Measurements from ENCODE around the gene USP5.
"Not testable (repeated sequence)": the region's sequence is repeated elsewhere in the genome, so short reads cannot be mapped to it uniquely, and the experiment has no call there.

Gene USP5

DNA sequence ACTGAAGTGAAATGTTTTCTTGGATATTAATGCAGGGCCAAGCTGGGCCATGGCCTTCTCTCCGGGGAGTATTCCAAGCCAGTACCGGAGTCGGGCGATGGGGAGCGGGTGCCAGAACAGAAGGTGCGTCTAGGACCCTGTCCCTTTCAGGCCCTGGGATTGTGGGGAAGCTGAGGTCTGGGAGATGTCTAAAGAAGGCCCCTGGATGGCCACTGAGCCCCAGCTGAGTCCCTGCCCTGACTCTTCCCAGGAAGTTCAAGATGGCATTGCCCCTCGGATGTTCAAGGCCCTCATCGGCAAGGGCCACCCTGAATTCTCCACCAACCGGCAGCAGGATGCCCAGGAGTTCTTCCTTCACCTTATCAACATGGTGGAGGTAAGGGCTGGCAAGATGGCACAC, 8.2 kb downstream of the USP5 start:
- H3K27ac ChIP-seq (ENCODE audit: low read length) = no peak overlapping the region
- H3K4me1 ChIP-seq (ENCODE audit: control insufficient read depth in 1 of 2, insufficient read depth in 2 of 2, low read length in 2 of 2) = no peaks in the 10 kb centered on the region
- no peaks in the 10 kb centered on the region for H3K9me3 ChIP-seq (ENCODE audit: control insufficient read depth in 1 of 2, low read length in 2 of 2)
- H3K36me3 ChIP-seq (ENCODE audit: control insufficient read depth in 1 of 2, insufficient read depth in 2 of 2, low read length in 2 of 2) = peaks cover 73 to 96% of the 10 kb centered on the region in 2 donors
- no peak overlapping the region for H3K4me3 ChIP-seq (ENCODE audit: low read depth in 1 of 2, low read length in 2 of 2)
- H3K27me3 ChIP-seq (ENCODE audit: low read depth, low read length) = no peaks in the 10 kb centered on the region

DNA sequence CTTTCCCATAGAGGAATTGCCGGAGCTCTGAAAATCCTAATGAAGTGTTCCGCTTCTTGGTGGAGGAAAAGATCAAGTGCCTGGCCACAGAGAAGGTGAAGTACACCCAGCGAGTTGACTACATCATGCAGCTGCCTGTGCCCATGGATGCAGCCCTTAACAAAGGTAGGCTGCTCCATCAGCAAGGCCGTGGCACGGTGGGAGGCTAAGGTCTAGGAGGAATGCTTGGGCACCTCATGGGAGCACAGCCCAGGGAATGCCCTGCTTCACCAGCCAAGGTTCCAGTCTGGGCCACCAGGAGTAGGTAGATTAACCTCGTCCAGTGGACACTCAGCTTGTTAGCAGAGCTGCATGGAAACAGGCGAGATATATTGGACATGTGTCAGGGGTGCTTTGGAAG, 9.0 kb downstream of the USP5 start:
- no peaks in the 10 kb centered on the region for H3K4me1 ChIP-seq (ENCODE audit: control insufficient read depth in 1 of 2, insufficient read depth in 2 of 2, low read length in 2 of 2)
- no peak overlapping the region for H3K27ac ChIP-seq (ENCODE audit: low read length)
- H3K9me3 ChIP-seq (ENCODE audit: control insufficient read depth in 1 of 2, low read length in 2 of 2) = no peaks in the 10 kb centered on the region
- H3K36me3 ChIP-seq (ENCODE audit: control insufficient read depth in 1 of 2, insufficient read depth in 2 of 2, low read length in 2 of 2) = peaks cover 73 to 98% of the 10 kb centered on the region in 2 donors
- no peak overlapping the region for H3K4me3 ChIP-seq (ENCODE audit: low read depth in 1 of 2, low read length in 2 of 2)
- no peaks in the 10 kb centered on the region for H3K27me3 ChIP-seq (ENCODE audit: low read depth, low read length)

DNA sequence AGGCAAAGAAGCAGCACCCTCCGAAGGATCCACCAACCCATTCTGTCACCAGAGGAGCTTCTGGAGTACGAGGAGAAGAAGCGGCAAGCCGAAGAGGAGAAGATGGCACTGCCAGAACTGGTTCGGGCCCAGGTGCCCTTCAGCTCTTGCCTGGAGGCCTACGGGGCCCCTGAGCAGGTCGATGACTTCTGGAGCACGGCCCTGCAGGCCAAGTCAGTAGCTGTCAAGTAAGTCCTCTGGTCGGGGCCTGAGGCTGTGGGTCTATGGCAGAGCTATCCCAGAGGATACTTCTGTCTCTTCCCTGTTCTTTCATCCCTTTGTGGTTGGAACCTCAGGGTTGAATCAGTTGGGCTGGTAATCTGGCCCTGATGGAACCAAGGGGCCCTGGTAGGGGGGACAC, 9.4 kb downstream of the USP5 start:
- Histone ChIP-seq H3K9me3 (ENCODE audit: control insufficient read depth in 1 of 2, low read length in 2 of 2) (no peaks in the 10 kb centered on the region), H3K27ac (ENCODE audit: low read length) (no peak overlapping the region), H3K27me3 (ENCODE audit: low read depth, low read length) (no peaks in the 10 kb centered on the region), H3K36me3 (ENCODE audit: control insufficient read depth in 1 of 2, insufficient read depth in 2 of 2, low read length in 2 of 2) (peaks cover 69 to 97% of the 10 kb centered on the region in 2 donors), H3K4me1 (ENCODE audit: control insufficient read depth in 1 of 2, insufficient read depth in 2 of 2, low read length in 2 of 2) (no peaks in the 10 kb centered on the region), H3K4me3 (ENCODE audit: low read depth in 1 of 2, low read length in 2 of 2) (no peak overlapping the region)

DNA sequence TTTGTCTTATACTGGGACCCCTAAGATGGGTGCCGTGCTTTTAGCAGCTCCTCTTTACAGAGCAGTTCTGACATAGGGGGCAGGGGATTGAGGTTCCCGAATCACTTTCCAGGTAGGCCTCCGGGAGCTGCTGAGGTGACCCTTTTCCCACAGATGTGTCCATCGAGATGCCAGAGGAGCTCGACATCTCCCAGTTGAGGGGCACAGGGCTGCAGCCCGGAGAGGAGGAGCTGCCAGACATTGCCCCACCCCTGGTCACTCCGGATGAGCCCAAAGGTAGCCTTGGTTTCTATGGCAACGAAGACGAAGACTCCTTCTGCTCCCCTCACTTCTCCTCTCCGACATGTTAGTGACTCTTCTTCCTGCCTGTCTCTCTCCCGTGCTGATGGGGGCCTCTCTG, 11.1 kb downstream of the USP5 start:
- peaks cover 0 to 6% of the 10 kb centered on the region in 2 donors for H3K4me1 ChIP-seq (ENCODE audit: control insufficient read depth in 1 of 2, insufficient read depth in 2 of 2, low read length in 2 of 2)
- no peak overlapping the region for H3K4me3 ChIP-seq (ENCODE audit: low read depth in 1 of 2, low read length in 2 of 2)
- no peaks in the 10 kb centered on the region for H3K27me3 ChIP-seq (ENCODE audit: low read depth, low read length)
- H3K36me3 ChIP-seq (ENCODE audit: control insufficient read depth in 1 of 2, insufficient read depth in 2 of 2, low read length in 2 of 2) = peaks cover 53 to 80% of the 10 kb centered on the region in 2 donors
- H3K9me3 ChIP-seq (ENCODE audit: control insufficient read depth in 1 of 2, low read length in 2 of 2) = no peaks in the 10 kb centered on the region
- no peak overlapping the region for H3K27ac ChIP-seq (ENCODE audit: low read length)

DNA sequence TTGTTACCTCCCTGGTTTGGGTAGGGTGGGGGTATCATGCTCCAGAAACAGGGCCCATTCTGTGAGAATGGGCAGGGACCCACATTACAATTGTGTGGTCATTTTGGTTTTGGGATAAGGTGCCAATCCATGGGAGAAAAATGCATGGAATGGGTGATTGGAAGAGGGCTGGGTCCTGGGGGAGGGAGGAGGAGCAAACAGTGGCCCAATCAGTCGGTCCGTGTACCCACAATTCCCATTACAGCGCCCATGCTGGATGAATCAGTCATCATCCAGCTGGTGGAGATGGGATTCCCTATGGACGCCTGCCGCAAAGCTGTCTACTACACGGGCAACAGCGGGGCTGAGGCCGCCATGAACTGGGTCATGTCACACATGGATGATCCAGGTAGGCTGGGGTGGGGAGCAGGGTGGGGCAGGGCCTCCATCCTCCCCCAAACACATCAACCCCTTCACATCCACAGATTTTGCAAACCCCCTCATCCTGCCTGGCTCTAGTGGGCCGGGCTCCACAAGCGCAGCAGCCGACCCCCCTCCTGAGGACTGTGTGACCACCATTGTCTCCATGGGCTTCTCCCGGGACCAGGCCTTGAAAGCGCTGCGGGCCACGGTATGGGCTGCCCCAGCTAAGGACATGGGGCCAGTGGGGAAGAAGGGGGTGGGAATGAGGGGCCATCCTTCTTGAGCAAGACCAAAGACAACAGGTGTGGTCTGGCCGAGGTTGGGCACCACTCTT, 11.8 kb downstream of the USP5 start:
- no peak overlapping the region for H3K27ac ChIP-seq (ENCODE audit: low read length)
- H3K27me3 ChIP-seq (ENCODE audit: low read depth, low read length) = no peaks in the 10 kb centered on the region
- peaks cover 6 to 12% of the 10 kb centered on the region in 2 donors for H3K4me1 ChIP-seq (ENCODE audit: control insufficient read depth in 1 of 2, insufficient read depth in 2 of 2, low read length in 2 of 2)
- no peaks in the 10 kb centered on the region for H3K9me3 ChIP-seq (ENCODE audit: control insufficient read depth in 1 of 2, low read length in 2 of 2)
- H3K4me3 ChIP-seq (ENCODE audit: low read depth in 1 of 2, low read length in 2 of 2) = no peak overlapping the region
- peaks cover 46 to 73% of the 10 kb centered on the region in 2 donors for H3K36me3 ChIP-seq (ENCODE audit: control insufficient read depth in 1 of 2, insufficient read depth in 2 of 2, low read length in 2 of 2)

DNA sequence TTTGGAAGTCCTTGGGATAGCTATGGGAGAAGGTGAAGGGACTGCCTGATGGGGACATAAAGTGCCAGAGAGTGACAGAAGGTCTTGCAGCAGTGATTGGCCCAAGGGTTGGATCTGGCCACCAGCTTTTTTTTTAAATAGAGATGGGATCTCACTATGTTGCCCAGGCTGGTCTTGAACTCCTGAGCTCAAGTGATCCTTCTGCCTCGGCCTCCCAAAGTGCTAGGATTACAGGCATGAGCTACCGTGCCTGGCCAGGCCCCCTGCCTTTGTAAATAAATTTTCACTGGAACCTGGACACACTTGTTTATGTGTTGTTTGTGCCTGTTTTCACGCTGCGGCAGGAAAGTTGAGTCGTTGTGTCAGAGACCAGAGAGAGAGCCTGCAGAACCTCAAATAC, 13.4 kb downstream of the USP5 start:
- H3K4me3 ChIP-seq (ENCODE audit: low read depth in 1 of 2, low read length in 2 of 2); H3K27ac ChIP-seq (ENCODE audit: low read length): not testable (repeated sequence)
- H3K36me3 ChIP-seq (ENCODE audit: control insufficient read depth in 1 of 2, insufficient read depth in 2 of 2, low read length in 2 of 2) = peaks cover 42 to 59% of the 10 kb centered on the region in 2 donors

DNA sequence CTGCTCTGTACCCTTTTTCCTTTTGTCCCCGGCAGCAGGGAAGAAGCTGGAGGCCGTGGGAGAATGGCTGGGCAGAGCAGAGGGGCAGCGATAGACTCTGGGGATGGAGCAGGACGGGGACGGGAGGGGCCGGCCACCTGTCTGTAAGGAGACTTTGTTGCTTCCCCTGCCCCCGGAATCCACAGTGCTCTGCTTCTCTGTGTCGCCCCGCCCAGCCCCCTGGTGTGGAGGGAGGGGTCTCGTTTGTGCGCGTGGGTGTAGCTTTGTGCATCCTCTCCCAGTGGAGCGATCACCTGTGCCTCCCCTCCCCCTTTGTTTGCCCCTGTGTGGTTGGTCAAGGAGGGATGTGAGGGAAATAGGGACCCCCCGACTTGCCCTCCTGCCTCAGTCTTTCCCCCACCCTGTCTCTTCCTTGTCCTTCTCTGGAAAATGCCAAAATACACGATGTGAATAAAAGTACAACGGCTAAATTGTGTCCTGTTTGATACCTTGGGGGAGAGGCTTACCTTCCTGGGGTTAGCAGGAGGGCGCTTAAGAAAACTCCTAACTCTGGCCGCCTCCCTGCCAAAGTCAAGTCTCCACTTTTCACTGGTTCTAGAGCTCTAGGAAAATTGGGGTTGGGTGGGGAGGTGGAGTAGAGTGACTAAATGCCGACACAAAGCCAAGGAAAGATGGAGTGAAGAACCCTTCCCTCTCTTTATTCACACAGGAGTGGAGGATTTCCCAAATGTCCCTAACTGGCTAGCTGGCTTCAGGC, 14.4 kb downstream of the USP5 start:
- Histone ChIP-seq H3K27ac (ENCODE audit: low read length) (peak overlapping the region; percentile 82), H3K36me3 (ENCODE audit: control insufficient read depth in 1 of 2, insufficient read depth in 2 of 2, low read length in 2 of 2) (peaks cover 38 to 58% of the 10 kb centered on the region in 2 donors), H3K4me1 (ENCODE audit: control insufficient read depth in 1 of 2, insufficient read depth in 2 of 2, low read length in 2 of 2) (peaks cover 10 to 31% of the 10 kb centered on the region in 2 donors), H3K27me3 (ENCODE audit: low read depth, low read length) (no peaks in the 10 kb centered on the region), H3K9me3 (ENCODE audit: control insufficient read depth in 1 of 2, low read length in 2 of 2) (no peaks in the 10 kb centered on the region), H3K4me3 (ENCODE audit: low read depth in 1 of 2, low read length in 2 of 2) (peak overlapping the region; percentile 55 to 81)

More for the DNA sequence above, 13.4 kb downstream of the USP5 start:
- H3K4me1 ChIP-seq (ENCODE audit: control insufficient read depth in 1 of 2, insufficient read depth in 2 of 2, low read length in 2 of 2) = peaks cover 9 to 27% of the 10 kb centered on the region in 2 donors
- H3K9me3 ChIP-seq (ENCODE audit: control insufficient read depth in 1 of 2, low read length in 2 of 2); H3K27me3 ChIP-seq (ENCODE audit: low read depth, low read length): not testable (repeated sequence)

DNA sequence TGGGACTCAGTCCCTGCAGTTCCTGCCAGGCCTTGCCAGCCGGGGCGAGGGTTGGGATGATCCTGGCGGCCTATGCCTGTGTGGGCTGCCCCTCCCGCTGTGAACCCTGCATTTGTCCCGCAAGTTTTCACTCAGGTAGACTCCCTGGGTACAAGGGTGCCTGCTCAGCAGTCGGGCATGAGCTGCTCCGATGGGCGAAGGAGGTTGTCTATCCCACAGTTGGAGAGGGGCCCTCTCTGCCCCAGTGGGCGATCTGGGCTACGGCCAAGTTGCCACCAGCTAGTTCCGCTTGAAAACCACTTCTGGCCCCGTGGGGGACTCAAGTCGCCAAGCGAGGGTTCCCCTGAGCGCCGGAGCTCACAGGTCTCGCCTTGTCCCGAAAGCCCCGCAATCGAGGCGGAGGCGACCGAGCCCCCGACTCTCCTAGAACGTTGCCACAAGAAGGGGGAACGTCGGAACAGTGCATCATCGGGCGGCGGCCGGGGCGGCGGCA, 15.0 kb downstream of the USP5 start:
- Histone ChIP-seq H3K4me3 (ENCODE audit: low read depth in 1 of 2, low read length in 2 of 2) (peak overlapping the region; percentile 55 to 81), H3K27ac (ENCODE audit: low read length) (peak overlapping the region; percentile 82)

DNA sequence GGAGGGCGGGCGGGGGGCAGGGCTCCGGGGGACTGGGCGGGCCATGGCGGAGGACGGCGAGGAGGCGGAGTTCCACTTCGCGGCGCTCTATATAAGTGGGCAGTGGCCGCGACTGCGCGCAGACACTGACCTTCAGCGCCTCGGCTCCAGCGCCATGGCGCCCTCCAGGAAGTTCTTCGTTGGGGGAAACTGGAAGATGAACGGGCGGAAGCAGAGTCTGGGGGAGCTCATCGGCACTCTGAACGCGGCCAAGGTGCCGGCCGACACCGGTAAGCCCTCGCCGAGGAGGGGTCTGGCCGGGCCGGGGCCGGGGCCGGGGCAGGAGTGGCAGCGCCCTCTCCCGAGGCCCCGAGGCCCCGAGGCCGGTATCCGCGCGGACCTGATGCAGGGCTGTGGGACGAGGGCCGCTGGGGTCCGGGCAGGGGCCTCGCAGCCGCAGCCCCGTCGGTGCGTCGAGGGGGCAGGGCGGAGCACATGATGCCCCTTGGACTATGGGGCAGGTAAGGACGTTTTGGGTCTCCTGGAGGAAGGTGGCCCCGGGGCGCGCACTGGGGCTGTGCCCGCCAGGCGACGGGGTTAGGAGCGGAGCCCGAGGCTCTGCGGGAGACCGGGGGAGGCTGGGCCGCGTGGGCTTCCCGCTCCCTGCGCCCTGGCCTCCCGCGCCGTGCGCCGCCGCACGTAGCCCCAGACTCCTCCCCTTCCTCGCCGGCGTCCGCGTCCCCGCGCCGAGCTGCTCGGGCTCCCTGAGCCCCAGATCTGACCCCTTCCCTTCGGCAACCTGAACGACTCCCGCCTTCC, 15.7 kb downstream of the USP5 start, which contains the start of gene TPI1:
TSS of gene TPI1 (plus strand) at position 119 of the 798 bp plus-strand sequence. CDS start at position 155, 36 bp downstream.
- Histone ChIP-seq H3K27ac (ENCODE audit: low read length) (peak within 1 kb of the TSS; percentile 93), H3K36me3 (ENCODE audit: control insufficient read depth in 1 of 2, insufficient read depth in 2 of 2, low read length in 2 of 2) (peaks cover 25 to 45% of the 10 kb centered on the region in 2 donors)

More for the DNA sequence above, 15.0 kb downstream of the USP5 start:
- H3K27me3 ChIP-seq (ENCODE audit: low read depth, low read length) = no peaks in the 10 kb centered on the region
- no peaks in the 10 kb centered on the region for H3K9me3 ChIP-seq (ENCODE audit: control insufficient read depth in 1 of 2, low read length in 2 of 2)
- H3K36me3 ChIP-seq (ENCODE audit: control insufficient read depth in 1 of 2, insufficient read depth in 2 of 2, low read length in 2 of 2) = peaks cover 32 to 52% of the 10 kb centered on the region in 2 donors
- peaks cover 16 to 37% of the 10 kb centered on the region in 2 donors for H3K4me1 ChIP-seq (ENCODE audit: control insufficient read depth in 1 of 2, insufficient read depth in 2 of 2, low read length in 2 of 2)

DNA sequence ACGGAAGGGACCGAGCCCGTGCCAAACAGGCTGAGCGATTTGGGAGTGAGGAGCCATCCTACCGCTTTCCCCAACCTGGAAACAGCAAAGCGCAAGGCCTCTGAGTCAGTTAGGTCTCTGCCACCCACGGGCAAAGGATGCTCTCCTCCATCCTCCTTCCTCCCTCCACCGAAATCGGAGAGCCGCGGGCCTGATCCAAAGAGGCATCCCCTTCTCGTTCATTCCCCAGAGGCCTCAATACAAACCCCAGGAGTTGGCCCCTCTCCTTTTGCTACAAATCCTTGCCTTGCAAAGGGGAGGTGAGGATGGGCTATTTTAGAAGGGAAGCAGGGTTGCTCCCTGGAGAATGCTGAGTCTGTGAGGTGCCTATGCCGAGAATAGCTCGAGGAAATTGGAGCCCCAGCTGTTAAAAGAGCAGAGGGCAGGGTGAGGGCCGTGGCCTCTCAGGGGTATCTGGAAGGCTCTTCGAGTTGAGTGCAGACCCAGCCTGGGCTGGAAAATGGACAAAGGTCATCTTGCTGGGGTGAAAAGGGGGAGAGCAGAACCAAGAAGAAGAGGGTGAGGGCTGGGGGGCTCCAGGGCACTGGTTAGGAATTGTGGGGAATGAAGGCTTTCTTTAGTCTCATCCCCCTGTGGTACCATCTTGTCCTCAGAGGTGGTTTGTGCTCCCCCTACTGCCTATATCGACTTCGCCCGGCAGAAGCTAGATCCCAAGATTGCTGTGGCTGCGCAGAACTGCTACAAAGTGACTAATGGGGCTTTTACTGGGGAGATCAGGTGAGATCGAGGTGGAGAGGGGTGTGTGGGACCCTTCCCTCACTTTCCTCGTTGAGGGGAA, 16.5 kb downstream of the USP5 start:
- H3K4me3 ChIP-seq (ENCODE audit: low read depth in 1 of 2, low read length in 2 of 2) = peak overlapping the region; percentile 81 to 84
- H3K4me1 ChIP-seq (ENCODE audit: control insufficient read depth in 1 of 2, insufficient read depth in 2 of 2, low read length in 2 of 2) = peaks cover 19 to 45% of the 10 kb centered on the region in 2 donors
- peaks cover 19 to 37% of the 10 kb centered on the region in 2 donors for H3K36me3 ChIP-seq (ENCODE audit: control insufficient read depth in 1 of 2, insufficient read depth in 2 of 2, low read length in 2 of 2)
- H3K27me3 ChIP-seq (ENCODE audit: low read depth, low read length) = no peaks in the 10 kb centered on the region
- H3K27ac ChIP-seq (ENCODE audit: low read length) = peak overlapping the region; percentile 93
- H3K9me3 ChIP-seq (ENCODE audit: control insufficient read depth in 1 of 2, low read length in 2 of 2) = no peaks in the 10 kb centered on the region

More for the DNA sequence above, 15.7 kb downstream of the USP5 start, which contains the start of gene TPI1:
- Histone ChIP-seq H3K27me3 (ENCODE audit: low read depth, low read length) (no peaks in the 10 kb centered on the region), H3K4me3 (ENCODE audit: low read depth in 1 of 2, low read length in 2 of 2) (peak within 1 kb of the TSS; percentile 81 to 84), H3K9me3 (ENCODE audit: control insufficient read depth in 1 of 2, low read length in 2 of 2) (no peaks in the 10 kb centered on the region), H3K4me1 (ENCODE audit: control insufficient read depth in 1 of 2, insufficient read depth in 2 of 2, low read length in 2 of 2) (peaks cover 19 to 44% of the 10 kb centered on the region in 2 donors)
